ENCODE measurements around the gene GNAO1.
A peak's percentile ranks its signal among the peaks of the same experiment; 100 is the strongest.

Gene GNAO1

DNA sequence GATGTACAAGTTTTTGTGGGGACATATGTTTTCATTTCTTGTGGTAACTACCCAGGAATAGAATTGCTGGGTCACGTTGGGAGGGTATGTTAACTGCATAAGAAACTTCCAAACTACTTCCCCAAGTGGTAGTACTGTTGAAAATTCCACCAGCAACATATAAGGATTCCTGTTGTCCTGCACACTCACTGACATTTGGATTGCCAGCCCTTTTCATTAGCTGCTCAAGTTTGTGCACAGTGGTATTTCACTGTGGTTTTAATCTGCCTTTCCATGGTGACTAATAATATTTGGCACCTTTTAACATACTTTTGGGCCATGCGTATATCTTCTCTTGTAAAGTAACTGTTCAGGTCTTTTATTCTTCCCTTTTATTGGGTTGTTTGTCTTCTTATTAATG, 103.3 kb downstream of the GNAO1 start:
- DNase-seq = no peak

DNA sequence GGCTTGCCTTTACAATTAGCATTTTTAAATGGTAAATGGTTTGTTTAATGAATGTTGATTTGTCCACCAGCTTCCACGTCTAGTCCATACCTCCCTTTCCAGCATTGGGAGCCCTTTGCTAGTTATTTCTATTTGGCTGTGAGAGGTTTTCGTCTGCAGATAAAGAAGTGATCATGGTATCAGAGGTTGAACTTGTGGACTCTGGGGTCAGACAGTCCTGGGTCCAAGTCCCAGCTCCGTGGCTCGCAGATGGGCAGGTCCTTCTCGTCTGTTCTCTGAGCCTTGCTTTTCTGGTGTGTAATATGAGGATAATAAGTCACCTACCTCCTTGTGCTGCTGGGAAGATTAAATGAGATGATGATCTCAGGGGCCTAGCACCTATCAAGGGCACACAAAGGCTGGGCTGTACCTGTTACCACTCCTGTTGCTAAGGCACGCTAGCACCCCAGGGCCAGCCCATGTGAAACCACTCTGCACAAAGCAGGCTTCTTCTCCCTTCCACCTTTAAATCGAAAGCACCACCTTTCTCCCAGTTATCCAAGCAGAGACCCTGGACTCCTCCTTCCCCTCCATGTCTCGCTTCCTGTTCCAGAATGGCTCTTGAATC, 103.9 kb downstream of the GNAO1 start:
- DNase-seq = no peak

DNA sequence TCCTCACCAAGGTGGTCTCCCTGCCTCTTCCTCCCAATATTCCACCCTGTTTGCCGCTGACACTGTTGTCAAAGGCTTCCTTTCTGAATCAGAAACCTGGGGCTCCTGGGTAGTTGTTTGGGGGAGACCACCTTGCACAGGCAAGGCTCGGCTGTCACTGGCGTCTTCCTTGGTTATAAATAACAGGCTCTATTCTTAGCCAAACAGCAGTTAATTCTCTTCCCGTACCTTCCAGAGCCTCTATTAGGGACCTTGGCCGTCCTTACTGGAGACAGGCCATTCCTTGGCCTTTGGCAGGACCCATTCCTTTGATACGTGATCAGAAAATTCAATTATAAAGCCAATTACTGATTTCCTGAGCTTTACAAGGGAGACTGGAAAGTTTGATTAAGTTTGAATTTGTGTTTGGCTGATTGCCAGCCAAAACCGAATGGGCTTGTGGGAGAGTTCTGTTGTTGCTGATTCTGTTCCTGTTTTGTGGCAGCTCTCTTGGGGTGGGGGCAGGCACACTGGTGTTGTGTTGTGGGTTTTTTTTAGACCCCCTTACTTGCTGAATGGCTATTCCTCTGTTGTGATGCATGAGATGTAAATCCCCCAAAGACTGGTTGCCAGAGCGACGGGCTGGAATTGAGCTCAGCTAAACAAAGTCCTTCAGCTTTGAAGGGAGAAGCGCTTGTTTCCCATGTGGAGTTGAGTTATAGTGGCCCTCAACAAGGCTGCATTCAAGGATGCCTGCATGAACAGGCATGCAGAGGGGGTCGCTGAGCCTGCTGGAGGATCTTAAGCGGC, 104.6 kb downstream of the GNAO1 start:
- peak; percentile 19 for DNase-seq

DNA sequence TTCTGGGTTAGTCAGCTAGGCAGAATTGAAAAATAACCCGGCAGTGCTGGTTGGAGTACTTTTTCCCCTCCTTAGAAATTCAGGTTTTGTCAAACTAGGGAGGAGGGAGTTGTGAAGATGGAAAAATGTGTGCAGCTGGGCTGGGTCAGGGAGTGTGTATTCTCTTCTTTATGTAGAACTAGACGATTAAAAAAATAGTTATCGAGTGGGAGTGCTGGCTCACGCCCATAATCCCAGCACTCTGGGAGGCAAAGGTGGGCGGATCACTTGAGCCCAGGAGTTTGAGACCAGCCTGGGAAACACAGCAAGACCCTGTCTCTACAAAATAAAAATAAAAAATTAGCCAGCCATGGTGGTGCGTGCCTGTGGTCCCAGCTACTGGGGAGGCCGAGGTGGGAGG, 106.4 kb downstream of the GNAO1 start:
- DNase-seq = no peak

DNA sequence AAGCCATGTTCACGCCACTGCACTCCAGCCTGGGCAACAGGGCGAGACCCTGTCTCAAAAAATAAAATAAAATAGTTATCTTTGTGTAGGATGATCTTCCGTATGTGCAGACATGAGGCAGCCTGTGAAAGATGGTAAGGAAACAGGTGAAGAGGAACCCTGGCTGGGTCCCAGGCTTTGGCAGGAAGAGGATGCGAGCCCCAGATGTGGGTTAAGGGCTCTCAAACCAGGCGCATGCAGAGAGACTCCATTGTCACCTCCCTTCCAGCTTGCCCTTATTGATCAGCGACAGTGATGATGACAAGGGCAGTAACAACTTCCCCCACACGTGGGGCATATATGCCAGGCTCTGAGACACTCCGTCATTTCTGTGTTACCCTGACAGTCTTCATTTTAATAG, 106.8 kb downstream of the GNAO1 start:
- no peak for DNase-seq

DNA sequence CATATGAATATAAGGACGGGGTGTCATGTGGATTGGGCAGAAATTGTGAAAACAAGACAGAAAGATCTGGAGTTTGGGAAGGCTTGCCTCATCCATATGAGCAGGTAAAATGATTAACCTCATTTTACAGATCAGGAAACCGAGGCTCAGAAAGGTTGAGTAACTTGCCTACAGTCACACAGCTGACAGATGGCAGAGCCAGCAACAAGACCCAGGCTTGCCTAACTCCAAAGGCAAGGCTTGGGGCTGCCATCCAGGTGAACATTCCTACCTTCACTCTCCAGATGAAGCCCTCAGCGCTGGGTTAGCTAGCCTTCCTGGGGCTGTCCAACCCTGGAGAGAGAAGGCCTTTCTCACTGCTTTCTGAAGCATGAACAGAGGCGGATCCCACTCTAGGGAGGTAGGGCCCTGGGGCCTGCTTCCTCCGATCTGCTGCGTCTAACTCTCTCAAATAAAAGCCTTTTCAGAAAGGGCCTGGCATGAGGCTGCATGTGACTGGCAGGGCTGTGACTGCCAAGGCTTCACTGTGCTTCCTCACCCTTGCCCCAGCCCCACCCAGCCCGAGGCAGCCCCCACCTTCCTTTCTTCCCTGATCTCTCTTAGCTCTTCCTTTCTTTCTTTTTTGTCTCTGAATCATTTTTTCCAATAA, 107.8 kb downstream of the GNAO1 start:
- DNase-seq = no peak

DNA sequence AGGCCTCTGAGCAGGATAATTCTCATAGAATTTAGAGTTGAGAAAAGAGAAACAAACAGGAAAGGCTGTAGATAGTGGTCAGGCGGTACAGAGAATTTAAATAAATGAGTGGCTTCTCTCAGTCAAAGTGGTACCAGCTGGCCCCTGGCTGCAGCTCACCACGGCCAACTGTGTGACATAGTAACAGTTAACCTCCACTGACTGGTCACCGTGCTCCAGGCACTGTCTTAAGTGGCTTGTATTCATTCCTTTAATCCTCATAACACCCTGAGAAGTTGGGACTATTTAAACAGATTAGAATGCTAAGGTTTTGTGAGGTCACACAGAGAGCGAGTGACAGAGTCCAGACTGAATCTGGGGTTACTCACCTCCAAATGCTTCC, 108.9 kb downstream of the GNAO1 start:
- DNase-seq = no peak

DNA sequence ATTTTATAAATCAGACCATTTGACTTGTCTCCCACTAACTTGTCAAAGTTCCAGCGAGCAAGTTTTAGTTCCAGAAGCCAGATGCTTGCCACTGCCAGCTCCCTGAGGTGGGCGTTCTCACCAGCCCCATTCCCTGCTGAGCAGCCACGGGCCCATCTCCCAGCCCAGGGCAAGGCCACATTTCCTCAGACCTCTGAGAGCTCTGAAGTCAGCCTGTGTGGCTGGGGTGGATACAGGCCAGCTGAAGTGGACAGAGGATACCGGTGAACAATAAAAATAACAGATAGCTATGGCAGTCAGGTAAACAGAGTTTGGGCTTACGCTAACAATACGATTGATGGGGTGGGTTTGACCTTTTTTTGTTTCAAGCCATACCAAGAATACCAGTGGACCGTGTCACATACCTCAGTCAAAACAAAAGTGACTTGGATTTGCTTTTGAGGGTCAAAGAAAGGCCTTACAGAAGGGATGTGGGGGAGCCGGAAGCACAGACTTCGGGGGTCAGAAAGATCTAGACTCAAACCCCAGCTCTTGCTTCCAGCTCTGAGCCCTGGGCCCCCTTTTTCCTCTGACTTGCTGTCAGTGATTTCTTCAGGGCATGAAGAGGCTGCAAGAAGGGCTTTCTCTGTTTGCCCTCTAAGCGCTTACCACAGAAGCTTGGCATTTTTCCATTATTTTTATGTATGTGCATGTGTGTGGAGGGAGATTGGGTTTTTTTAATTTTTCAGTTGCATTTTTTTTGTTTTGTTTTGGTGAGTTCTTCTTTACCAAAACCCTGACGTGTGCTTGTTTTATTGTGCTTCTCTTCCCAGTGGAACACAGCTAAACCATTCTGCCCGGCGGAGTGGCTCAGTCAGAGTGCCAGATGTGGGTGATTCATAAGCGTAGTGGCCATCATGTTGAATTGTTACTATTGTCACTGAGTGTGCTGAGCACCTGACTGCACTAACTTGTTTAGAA, 109.9 kb downstream of the GNAO1 start:
- peak; percentile 62 for DNase-seq

DNA sequence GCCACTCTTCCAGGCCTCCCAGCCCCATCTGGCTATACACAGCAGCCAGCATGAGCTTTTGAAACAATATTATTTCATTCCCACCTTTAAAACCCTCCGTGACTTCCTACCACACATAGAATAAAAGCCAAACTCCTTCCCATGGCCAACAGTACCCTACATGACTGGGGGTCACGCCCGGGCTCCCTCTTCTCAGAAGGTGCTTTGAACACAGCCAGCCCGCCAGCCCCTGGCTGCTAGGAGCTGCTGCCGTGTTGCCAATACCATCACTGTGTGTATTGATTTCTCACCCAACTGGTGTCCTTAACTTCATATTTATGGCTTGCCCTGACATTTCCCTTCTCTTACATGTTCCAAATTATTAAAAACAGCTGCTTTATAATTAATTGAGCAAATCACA, 111.2 kb downstream of the GNAO1 start:
- DNase-seq = no peak

DNA sequence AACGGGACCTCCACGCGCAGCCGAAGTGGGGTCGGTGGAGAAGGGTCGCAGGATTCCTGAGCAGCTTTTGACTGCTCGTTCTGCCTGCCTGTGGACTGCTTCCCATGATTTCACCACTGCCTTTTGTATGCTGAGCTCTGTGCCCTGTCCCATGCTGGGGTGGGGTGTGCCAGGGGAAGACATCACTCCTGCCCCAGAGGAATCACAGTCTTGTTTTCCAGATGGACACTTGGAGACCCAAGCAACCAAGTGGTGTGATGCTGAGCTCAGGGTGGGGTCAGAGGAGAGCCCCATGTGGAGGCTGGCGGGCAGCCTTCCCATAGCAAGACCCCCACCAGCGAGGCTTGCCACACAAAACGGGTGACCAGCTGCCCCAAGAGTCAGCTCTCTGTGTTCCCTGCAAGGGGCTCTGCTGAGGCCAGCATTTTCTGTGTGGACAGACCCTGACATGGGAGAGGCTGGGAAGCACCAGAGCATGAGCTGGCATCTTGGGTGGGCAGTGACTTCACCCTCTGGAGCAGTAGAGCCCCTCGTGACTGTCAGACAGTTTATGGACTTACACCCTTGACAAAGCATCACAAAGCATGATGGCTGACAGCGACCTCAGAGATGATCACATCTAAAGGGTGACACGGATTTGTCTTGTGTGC, 111.9 kb downstream of the GNAO1 start:
- DNase-seq = no peak

DNA sequence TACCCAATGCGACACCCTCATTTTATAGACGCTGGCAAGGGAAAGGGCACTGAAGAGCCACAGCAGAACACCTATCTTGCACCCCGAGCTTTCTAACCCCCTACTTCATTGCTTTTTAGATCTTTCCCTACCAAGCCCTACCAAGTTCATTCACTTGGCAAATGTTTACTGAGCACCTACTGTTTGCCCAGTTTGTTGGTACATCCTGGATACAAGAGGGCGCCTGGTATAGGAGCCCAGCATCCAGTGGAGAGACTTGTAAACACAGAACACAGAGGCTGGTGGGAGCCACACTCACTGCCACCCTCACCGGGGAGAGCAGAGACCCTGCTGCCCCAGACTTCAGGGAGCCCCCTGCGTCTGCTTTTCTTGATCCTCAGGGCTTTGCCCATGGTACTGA, 112.6 kb downstream of the GNAO1 start:
- DNase-seq = no peak

DNA sequence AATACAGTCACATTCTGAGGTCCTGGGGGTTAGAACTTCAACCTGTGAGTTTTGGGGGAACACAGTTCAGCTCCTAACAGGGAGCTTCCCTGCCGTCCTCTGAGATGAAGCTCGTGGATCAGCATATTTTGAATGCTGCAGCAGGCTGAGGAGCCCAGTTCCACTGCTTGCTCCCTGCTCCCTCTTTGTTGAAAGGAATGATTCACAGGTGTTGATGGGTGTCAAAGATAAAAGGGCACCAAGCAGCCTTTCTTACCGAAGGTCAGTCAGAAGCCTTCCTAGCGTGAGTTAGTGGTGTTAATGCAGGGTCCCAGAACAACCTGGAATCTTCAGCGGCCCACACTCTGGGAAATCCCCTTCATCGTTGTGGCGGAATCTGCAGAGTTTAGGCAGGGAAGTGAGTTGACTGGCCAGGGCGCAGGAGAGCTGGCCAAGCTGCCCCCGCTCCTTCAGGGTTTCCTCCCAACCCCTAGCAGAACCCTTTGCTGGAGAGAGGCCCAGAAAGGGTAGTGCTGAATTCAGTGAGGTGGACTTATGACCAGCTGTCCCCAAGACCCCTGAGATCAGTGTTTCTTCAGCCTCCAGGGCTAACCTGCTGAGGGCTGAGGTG, 114.8 kb downstream of the GNAO1 start:
- DNase-seq = no peak

DNA sequence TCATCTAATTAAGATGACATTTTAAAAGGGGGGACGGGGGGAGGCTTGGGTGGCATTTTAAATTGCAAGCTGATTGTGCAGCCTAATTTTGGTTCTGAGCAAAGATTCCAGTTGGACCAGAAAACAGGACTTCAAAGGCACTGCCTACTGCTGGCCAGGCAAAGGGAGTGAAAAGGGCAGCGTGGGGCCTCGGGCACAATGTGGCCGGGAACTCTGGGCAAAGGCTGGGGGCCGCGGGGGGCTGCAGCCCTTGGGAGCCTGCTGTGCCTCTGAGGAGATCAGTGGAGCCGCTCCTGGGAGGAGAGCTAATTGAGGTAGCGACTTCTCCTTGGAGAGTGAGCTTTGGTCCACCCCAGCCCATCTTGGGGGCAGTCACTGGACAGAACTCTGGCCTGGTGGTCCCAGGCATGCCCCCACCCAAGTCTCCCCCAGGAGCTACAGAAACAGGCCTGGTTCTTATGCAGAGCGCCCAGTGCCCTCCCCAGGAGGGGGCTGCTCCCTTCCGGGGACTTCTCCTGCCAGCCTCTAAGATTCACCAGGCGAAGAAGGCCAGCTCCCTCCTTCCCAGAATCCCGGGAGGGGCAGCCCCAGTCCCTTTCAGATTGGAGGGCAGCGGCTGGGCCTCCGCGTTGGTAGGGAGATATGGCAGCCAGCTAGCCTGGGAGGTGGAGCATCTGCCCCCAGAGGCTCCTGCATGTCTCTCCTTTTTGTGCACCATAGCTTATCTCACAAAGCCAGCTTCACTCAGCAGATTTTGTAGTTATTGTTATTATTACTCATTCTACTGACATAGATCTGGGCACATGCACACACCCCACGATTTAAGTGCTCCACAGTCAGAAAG, 115.6 kb downstream of the GNAO1 start:
- no peak for DNase-seq

DNA sequence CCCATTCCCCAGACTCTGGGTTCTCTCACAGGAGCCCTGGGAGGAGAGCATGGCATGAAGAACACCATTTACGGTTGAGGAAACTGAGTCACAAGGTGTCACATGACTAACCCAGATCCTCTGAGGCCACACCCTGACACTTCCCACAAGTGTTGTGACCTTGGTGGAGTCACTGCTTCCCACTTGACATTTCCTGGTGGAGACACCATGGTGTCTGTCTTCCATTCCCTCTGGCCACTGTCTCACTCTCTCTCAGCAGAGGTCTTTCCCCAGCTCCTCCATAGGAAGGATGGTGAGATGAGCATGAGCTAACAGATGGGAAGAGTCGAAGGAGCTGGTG, 116.2 kb downstream of the GNAO1 start:
- DNase-seq = no peak

DNA sequence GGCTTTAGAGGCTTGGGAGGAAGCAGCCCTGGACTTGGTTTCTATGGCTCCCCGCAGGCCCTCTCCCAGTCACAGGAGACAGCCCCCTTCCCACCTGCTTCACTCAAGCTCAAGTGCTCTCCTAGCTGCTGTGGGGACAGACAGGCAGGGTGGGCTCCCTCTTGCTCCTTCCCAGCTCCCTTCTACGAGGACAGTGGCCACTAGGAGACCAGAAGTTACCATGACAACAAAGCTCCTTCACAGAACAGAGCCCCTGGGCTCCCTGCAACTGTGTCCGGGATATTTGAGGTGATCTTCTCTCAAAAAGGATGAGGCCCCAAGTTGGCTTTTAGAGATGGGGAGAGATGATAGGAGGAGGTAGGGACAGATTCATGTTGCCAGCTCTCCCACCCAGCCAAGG, 117.7 kb downstream of the GNAO1 start:
- DNase-seq = no peak

DNA sequence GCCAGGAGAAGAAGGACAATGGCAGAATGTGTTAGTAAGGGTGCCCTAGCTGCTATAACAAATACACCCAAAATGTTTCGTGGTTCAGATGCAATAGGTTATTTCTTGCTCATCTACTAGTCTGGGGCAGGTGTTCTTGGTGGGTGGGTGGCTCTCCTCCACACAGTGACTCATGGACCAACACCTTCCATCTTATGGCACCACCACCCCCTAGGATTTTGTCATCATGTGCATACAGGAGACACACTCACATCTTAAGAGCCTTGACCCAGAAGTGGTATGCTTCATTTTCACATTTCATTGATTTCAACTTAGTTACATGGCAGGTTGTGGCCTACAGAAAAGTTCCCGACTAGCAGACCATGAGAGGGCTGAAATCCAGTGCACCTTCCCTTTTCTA, 119.4 kb downstream of the GNAO1 start:
- DNase-seq = no peak

DNA sequence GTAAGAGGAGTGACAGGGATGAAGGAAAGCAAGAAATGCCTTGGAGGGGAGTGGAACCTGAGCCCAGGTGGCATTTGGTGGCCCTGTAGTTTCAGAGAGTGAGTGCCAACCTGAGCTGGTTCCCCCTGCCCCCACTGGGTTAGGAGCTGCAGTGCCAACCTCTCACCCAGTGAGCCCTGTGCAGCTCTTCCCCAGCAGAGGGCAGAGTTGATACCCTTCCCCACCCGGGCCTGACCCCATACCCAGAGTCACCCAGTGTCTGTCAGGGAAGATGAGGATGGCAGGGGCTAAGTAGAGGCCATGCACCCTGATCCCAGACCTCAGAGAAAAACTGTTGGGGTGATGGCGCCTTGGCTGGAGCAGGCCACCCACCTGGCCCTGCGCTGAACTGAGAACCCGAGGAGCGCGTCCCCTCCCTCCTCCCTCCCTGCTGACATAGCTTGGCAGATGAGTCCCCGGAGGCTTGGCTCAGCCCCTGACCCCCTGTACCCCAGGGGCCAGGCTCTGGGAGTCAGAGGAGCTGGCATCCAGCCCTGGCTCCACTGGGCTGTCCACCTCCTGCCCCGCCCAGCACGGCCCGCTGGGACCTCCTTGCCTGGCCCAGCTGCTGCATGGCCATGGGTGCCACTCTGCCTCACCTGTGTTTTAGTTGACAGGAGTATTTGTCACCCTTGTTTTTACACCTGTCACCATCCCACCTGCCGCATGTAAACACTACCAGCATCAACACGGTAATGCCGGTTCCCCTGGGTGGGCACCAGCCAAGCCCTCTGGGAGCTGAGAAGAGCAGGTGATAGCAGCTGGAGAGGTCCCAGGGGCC, 120.1 kb downstream of the GNAO1 start:
- DNase-seq = no peak

DNA sequence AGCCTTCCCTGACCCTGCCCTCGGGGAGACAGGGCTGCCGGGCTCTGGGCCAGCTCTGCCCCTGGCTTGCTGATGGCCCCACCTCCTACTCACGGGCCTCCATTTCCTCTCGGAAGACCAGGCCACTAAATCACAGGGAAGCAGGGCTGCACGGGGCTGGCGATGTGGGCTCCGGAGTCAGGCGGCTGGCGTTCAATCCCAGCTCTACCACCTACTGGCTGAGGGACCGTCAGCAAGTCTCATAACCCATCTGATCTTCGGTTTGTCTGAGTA, 120.7 kb downstream of the GNAO1 start:
- no peak for DNase-seq

DNA sequence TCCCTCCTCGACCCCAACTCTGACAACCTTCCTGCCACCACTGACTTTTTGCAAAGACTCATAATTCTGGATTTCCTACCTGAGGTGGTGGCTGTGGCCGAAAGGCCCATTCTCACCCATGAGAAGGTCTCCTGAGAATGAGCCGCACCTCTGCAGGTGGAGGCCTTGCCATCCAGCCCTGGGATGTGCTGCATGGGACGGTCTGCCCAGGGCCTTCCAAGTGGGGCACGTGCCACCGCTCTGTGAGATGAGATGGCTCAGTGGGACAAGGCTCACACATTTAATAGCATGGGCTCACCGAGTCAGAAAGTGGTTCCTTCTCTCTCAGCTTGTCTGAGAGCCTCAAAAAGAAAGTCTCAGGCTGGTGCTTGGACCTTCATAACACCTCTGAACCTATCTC, 121.3 kb downstream of the GNAO1 start:
- no peak for DNase-seq

DNA sequence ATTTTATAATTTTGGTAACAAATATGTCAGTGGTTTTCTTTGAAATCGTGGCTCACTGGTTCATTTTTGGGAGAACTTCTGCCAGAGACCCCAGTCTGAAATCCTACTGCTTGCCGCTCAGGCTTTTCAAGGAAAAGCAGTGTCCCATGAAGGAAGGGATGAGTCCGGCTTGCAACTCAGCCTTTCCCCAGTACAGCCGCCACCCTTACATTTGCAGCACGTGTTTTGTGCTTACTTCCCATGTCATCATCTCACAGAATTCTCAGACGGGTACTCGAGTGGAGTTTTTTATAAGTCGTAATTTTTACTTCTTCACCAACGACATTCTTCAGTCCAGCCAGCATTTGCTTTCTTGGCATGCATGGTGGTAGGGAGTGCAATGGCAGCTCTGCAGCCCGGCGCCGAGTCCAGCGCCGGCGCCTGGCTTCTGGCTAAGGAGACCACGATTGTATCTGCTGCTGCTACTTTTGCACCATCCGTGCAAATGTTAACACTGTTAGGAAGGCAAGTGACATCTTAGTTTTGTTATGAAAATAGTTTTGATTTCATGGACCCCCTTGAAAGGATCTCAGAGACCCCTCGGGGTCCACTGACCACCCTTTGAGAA, 123.1 kb downstream of the GNAO1 start:
- DNase-seq = no peak

Measured in RPMI8226 (cell line).